ENCODE results near the gene TBC1D10A. TPM values are rescaled to one million over a fixed set of nuclear protein-coding genes. Genes with fewer than 3 reads are reported as not detected.

The TBC1D10A gene
- total and polyA plus RNA-seq, 2 experiments from 2014 or later, result 3.3 to 8.8 TPM

- TF ChIP-seq ZNF462 (CRISPR knock-in tag; IDR thresholded peaks at IDR 0.05) (no peak), ZNF331 (CRISPR knock-in tag; IDR thresholded peaks at IDR 0.05; ENCODE audit: low read depth) (no peak), STAT1 (IDR thresholded peaks at IDR 0.05; ENCODE audit: unreplicated experiment) (no peak)
Measured at GRCh38 chr22:30307041-30307574, 19.6 kb downstream of the TBC1D10A start (continued).

GRCh38 chr22:30306627-30307011 is 20.1 kb downstream of the TBC1D10A start:
- no peak overlapping the region for H3K4me3 ChIP-seq
- no peak for DNase-seq (ENCODE audit: low spot score)
- H3K27ac ChIP-seq (ENCODE audit: low read depth), result no peak overlapping the region
- H3F3A ChIP-seq (replicated peaks; ENCODE audit: low read depth), result no peaks in the 10 kb centered on the region
- H3K9me3 Mint-ChIP-seq, result no peaks in the 10 kb centered on the region
- no peaks in the 10 kb centered on the region for H3K9me2 ChIP-seq (ENCODE audit: insufficient read depth)
- H3K36me3 Mint-ChIP-seq (ENCODE audit: low read depth), result no peaks in the 10 kb centered on the region
- H3K27ac Mint-ChIP-seq, result no peak overlapping the region
- peaks cover 4% of the 10 kb centered on the region for H3K27me3 Mint-ChIP-seq (ENCODE audit: insufficient read depth, low read depth, poor library complexity)
- no peak overlapping the region for H3K4me2 ChIP-seq
- no peaks in the 10 kb centered on the region for H3K79me2 ChIP-seq (replicated peaks; ENCODE audit: insufficient read depth)
- H3K36me3 ChIP-seq (ENCODE audit: insufficient read depth), result no peaks in the 10 kb centered on the region
- H3K4me3 Mint-ChIP-seq, result no peak overlapping the region
- peaks cover 3% of the 10 kb centered on the region for H4K20me1 ChIP-seq (replicated peaks; ENCODE audit: insufficient read depth)
- H3K27me3 ChIP-seq (ENCODE audit: insufficient read depth), result no peaks in the 10 kb centered on the region
- H3K4me1 Mint-ChIP-seq, result peaks cover 11% of the 10 kb centered on the region
- peaks cover 4% of the 10 kb centered on the region; the same call in 1 of the 2 replicates for H3K4me1 ChIP-seq (ENCODE audit: insufficient read depth)
- H2AFZ ChIP-seq, result no peak overlapping the region
- no peak for ATAC-seq
- TF ChIP-seq ZNF462 (CRISPR knock-in tag; IDR thresholded peaks at IDR 0.05), result no peak
- TF ChIP-seq EZH2phosphoT487 (IDR thresholded peaks at IDR 0.05; ENCODE audit: unreplicated experiment), result no peak
- TF ChIP-seq ETS1 (IDR thresholded peaks at IDR 0.05), result no peak
- TF ChIP-seq POLR2AphosphoS5 (IDR thresholded peaks at IDR 0.05; ENCODE audit: low read depth), result no peak
- no peak for TF ChIP-seq ZNF331 (CRISPR knock-in tag; IDR thresholded peaks at IDR 0.05; ENCODE audit: low read depth)
- no peak for TF ChIP-seq STAT1 (IDR thresholded peaks at IDR 0.05; ENCODE audit: unreplicated experiment)
